ENCODE measurements around the gene MAPK1.
"Not testable (repeated sequence)": the region's sequence is repeated elsewhere in the genome, so short reads cannot be mapped to it uniquely, and the experiment has no call there.

The MAPK1 gene

GRCh38 chr22:21896951-21897513 lies 29.6 kb upstream of the MAPK1 start:
- no peak overlapping the region for H3K27ac Mint-ChIP-seq
- no peaks in the 10 kb centered on the region for H3K27me3 Mint-ChIP-seq
- H3K4me3 Mint-ChIP-seq: no peak overlapping the region
- DNase-seq (no peak), ATAC-seq (replicated peaks) (no peak)
- no peaks in the 10 kb centered on the region for H3K4me1 Mint-ChIP-seq
- H3K9me3 Mint-ChIP-seq: no peaks in the 10 kb centered on the region
- H3K36me3 Mint-ChIP-seq: no peaks in the 10 kb centered on the region

- H3K4me1 Mint-ChIP-seq; H3K4me3 Mint-ChIP-seq; H3K9me3 Mint-ChIP-seq; H3K27ac Mint-ChIP-seq; ATAC-seq (replicated peaks); H3K27me3 Mint-ChIP-seq; DNase-seq; H3K36me3 Mint-ChIP-seq: not testable (repeated sequence)
Observed at GRCh38 chr22:21896275-21896674, 28.8 kb upstream of the MAPK1 start.

- Mint-ChIP-seq H3K27ac (no peak overlapping the region), H3K27me3 (no peaks in the 10 kb centered on the region)
Observed at GRCh38 chr22:21894799-21895198, 27.4 kb upstream of the MAPK1 start.

GRCh38 chr22:21889251-21889990 lies 22.0 kb upstream of the MAPK1 start:
- no peak overlapping the region for H3K27ac Mint-ChIP-seq
- no peaks in the 10 kb centered on the region for H3K9me3 Mint-ChIP-seq
- H3K4me3 Mint-ChIP-seq: no peak overlapping the region
- ATAC-seq (replicated peaks): no peak
- H3K27me3 Mint-ChIP-seq: no peaks in the 10 kb centered on the region
- H3K4me1 Mint-ChIP-seq: no peaks in the 10 kb centered on the region
- H3K36me3 Mint-ChIP-seq: no peaks in the 10 kb centered on the region
- DNase-seq: no peak

More at GRCh38 chr22:21894799-21895198, 27.4 kb upstream of the MAPK1 start:
- H3K4me3 Mint-ChIP-seq: no peak overlapping the region
- no peaks in the 10 kb centered on the region for H3K9me3 Mint-ChIP-seq
- H3K36me3 Mint-ChIP-seq: no peaks in the 10 kb centered on the region
- ATAC-seq (replicated peaks) (no peak), DNase-seq (no peak)
- no peaks in the 10 kb centered on the region for H3K4me1 Mint-ChIP-seq

- H3K4me3 Mint-ChIP-seq: no peak overlapping the region
- H3K27ac Mint-ChIP-seq: no peak overlapping the region
- no peak for ATAC-seq (replicated peaks)
- no peak for DNase-seq
- H3K27me3 Mint-ChIP-seq: no peaks in the 10 kb centered on the region
- no peaks in the 10 kb centered on the region for H3K4me1 Mint-ChIP-seq
- H3K36me3 Mint-ChIP-seq: no peaks in the 10 kb centered on the region
- no peaks in the 10 kb centered on the region for H3K9me3 Mint-ChIP-seq
Observed at GRCh38 chr22:21887841-21888240, 20.4 kb upstream of the MAPK1 start.

- H3K4me3 Mint-ChIP-seq; DNase-seq; H3K4me1 Mint-ChIP-seq; H3K9me3 Mint-ChIP-seq; H3K27ac Mint-ChIP-seq; H3K36me3 Mint-ChIP-seq; H3K27me3 Mint-ChIP-seq; ATAC-seq (replicated peaks): not testable (repeated sequence)
Observed at GRCh38 chr22:21883930-21884329, 16.5 kb upstream of the MAPK1 start.

GRCh38 chr22:21882754-21883333 lies 15.4 kb upstream of the MAPK1 start:
- H3K36me3 Mint-ChIP-seq, H3K4me3 Mint-ChIP-seq, H3K27me3 Mint-ChIP-seq: not testable (repeated sequence)

GRCh38 chr22:21881841-21882753 lies 14.7 kb upstream of the MAPK1 start:
- no peak for DNase-seq
- H3K9me3 Mint-ChIP-seq: no peaks in the 10 kb centered on the region
- H3K4me3 Mint-ChIP-seq: no peak overlapping the region
- H3K4me1 Mint-ChIP-seq: peaks cover 0 to 7% of the 10 kb centered on the region in 2 donors
- H3K27me3 Mint-ChIP-seq: no peaks in the 10 kb centered on the region
- H3K36me3 Mint-ChIP-seq: no peaks in the 10 kb centered on the region
- H3K27ac Mint-ChIP-seq: no peak overlapping the region
- ATAC-seq (replicated peaks): no peak

More at GRCh38 chr22:21882754-21883333, 15.4 kb upstream of the MAPK1 start:
- H3K4me1 Mint-ChIP-seq; H3K9me3 Mint-ChIP-seq; ATAC-seq (replicated peaks); H3K27ac Mint-ChIP-seq; DNase-seq: not testable (repeated sequence)

GRCh38 chr22:21876486-21877176 lies 9.2 kb upstream of the MAPK1 start:
- Mint-ChIP-seq H3K4me1 (peaks cover 14 to 27% of the 10 kb centered on the region in 2 donors), H3K36me3 (peaks cover 0 to 4% of the 10 kb centered on the region in 2 donors), H3K27ac (peak overlapping the region; percentile 94), H3K9me3 (no peaks in the 10 kb centered on the region), H3K27me3 (no peaks in the 10 kb centered on the region), H3K4me3 (peak overlapping the region; percentile 22 to 32)
- peak; percentile 94 to 95 for ATAC-seq (replicated peaks)
- DNase-seq: peak; percentile 26

- ATAC-seq (replicated peaks); H3K9me3 Mint-ChIP-seq; H3K4me3 Mint-ChIP-seq; H3K27me3 Mint-ChIP-seq; H3K36me3 Mint-ChIP-seq; DNase-seq: not testable (repeated sequence)
- H3K27ac Mint-ChIP-seq: peak overlapping the region; percentile 9
- H3K4me1 Mint-ChIP-seq: peaks cover 14 to 21% of the 10 kb centered on the region in 2 donors
Observed at GRCh38 chr22:21874953-21875352, 7.5 kb upstream of the MAPK1 start.

- Mint-ChIP-seq H3K27ac (no peak overlapping the region), H3K9me3 (no peaks in the 10 kb centered on the region), H3K4me1 (peaks cover 15 to 25% of the 10 kb centered on the region in 2 donors), H3K4me3 (no peak overlapping the region), H3K27me3 (no peaks in the 10 kb centered on the region), H3K36me3 (peaks cover 1 to 4% of the 10 kb centered on the region in 2 donors)
- no peak for DNase-seq
- no peak for ATAC-seq (replicated peaks)
Observed at GRCh38 chr22:21873619-21874018, 6.2 kb upstream of the MAPK1 start.

GRCh38 chr22:21872741-21873140 lies 5.3 kb upstream of the MAPK1 start:
- H3K27ac Mint-ChIP-seq; H3K4me3 Mint-ChIP-seq; ATAC-seq (replicated peaks); H3K27me3 Mint-ChIP-seq; DNase-seq; H3K9me3 Mint-ChIP-seq; H3K36me3 Mint-ChIP-seq: not testable (repeated sequence)
- peaks cover 20 to 34% of the 10 kb centered on the region in 2 donors for H3K4me1 Mint-ChIP-seq

- H3K9me3 Mint-ChIP-seq: peaks cover 4% of the 10 kb centered on the region in 2 donors
- peak overlapping the region; percentile 83 to 85 for H3K4me3 Mint-ChIP-seq
- no peaks in the 10 kb centered on the region for H3K27me3 Mint-ChIP-seq
- H3K4me1 Mint-ChIP-seq: peaks cover 16 to 38% of the 10 kb centered on the region in 2 donors
- DNase-seq: no peak
- ATAC-seq (replicated peaks): no peak
- peaks cover 19 to 24% of the 10 kb centered on the region in 2 donors for H3K36me3 Mint-ChIP-seq
- peak overlapping the region; percentile 98 for H3K27ac Mint-ChIP-seq
Observed at GRCh38 chr22:21868651-21869050, 1.2 kb upstream of the MAPK1 start.
